GM18951 (cell line): ENCODE data around the gene IER3.

Experiments used
- POLR2A ChIP-seq: IDR thresholded peaks from 4 replicates; pipeline ENCODE4 v1.6.1; 2011; ENCODE audit warnings: mild to moderate bottlenecking; ENCODE audit not compliant: insufficient read length, insufficient read depth; ENCODE audit errors: extremely low read depth
- in situ Hi-C: fragments of 300-500 bp; cut with MboI; formaldehyde crosslinking; loops from one replicate; pipeline ENCODE4 v1.12.0; 2022; ENCODE audit warnings: low sequenced_read_pairs, mixed read lengths, inconsistent platforms; ENCODE audit not compliant: unreplicated experiment

Gene IER3

GRCh38 chr6:30707281-30707850 lies 37.0 kb downstream of the IER3 start:
- in situ Hi-C loops = no loop called here
- TF ChIP-seq POLR2A = no peak

DNA sequence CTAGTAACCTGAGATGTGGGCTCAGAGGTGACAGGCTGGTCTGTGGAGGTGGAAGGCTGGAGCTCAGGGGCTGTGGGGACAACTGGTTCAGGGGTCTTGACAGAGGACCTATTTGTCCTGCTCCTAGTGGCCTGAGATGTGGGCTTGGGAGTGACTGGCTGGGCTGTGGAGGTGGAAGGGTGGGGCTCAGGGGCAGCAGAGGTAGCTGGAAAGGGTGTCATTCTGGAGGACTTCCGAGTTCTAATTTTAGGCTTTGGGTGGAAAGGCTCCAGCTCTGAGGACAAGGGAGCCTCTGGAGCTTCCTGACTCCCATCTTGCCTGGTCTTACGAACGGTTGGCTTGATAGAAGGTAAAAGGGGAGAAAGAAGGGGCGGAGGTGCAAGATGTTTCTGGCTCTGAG lies 38.7 kb downstream of the IER3 start:
- no peak for TF ChIP-seq POLR2A
- in situ Hi-C loops = no loop called here

- TF ChIP-seq POLR2A = no peak
- in situ Hi-C loops = no loop called here
Measured at GRCh38 chr6:30703821-30704220, 40.5 kb downstream of the IER3 start.

- in situ Hi-C loops = no loop called here
- no peak for TF ChIP-seq POLR2A
Measured at GRCh38 chr6:30703011-30703410, 41.3 kb downstream of the IER3 start.

DNA sequence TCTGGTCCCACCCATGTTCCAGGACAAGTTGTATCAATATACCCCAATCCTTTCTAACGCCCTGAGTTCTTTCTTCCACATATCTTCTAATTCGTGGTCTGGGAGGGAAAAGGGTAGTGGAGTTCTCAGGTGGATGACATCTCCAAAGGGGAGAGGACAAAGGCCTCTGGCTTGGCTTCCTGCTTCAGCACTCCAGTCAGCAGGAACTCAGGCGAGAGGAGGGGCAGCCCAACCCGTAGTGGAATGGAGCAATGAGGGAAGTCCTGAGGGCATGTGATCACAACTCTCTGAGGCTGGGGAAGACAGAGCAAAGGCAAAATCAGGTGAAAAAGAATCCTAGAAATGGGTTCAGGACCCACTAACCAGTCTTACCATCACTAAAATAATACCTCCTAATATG lies 44.0 kb downstream of the IER3 start:
- in situ Hi-C loops = no loop called here
- no peak for TF ChIP-seq POLR2A

GRCh38 chr6:30696432-30696831 lies 47.9 kb downstream of the IER3 start:
- in situ Hi-C loops = no loop called here
- TF ChIP-seq POLR2A = no peak
